Prostate gland (tissue), 2 donors: Measurements from ENCODE around the gene SLC35D2.

Experiments
- POLR2A ChIP-seq: fragments of 450-650 bp; IDR thresholded peaks from one replicate; pipeline ENCODE4 v1.6.1; 2016; ENCODE audit warnings: antibody characterized with exemption, mild to moderate bottlenecking
- TF ChIP-seq, protein P1 (sequence below), 4 experiments: fragments of 200-600 bp in 2 of 4; fragments of 450-650 bp in 2 of 4; sonication (generic) in 2 of 4; IDR thresholded peaks; 1 replicate in 3 of 4; 2 replicates in 1 of 4; pipeline ENCODE4 v1.5.1; 2016 to 2019; ENCODE audit warnings: antibody characterized with exemption in 4 of 4, mild to moderate bottlenecking in 2 of 4, moderate library complexity in 2 of 4

DNA sequence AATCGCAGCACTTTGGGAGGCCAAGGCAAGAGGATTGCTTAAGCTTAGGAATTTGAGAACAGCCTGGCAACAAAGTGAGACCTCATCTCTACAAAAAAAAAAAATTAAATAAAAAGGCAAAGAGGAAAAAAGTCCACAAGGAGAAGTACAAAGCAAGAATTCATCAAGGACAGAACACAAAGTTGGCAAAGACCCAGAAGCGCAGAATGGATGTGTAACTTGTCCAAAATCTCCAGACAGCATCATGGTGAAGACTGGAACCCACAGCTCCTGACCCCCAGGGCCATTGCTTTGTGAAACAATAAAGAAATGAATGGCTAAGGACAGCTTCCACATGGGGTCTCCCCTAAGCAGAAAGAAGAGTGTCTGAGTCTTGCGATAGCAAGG lies 89.4 kb downstream of the SLC35D2 start:
- TF ChIP-seq, protein P1, sequence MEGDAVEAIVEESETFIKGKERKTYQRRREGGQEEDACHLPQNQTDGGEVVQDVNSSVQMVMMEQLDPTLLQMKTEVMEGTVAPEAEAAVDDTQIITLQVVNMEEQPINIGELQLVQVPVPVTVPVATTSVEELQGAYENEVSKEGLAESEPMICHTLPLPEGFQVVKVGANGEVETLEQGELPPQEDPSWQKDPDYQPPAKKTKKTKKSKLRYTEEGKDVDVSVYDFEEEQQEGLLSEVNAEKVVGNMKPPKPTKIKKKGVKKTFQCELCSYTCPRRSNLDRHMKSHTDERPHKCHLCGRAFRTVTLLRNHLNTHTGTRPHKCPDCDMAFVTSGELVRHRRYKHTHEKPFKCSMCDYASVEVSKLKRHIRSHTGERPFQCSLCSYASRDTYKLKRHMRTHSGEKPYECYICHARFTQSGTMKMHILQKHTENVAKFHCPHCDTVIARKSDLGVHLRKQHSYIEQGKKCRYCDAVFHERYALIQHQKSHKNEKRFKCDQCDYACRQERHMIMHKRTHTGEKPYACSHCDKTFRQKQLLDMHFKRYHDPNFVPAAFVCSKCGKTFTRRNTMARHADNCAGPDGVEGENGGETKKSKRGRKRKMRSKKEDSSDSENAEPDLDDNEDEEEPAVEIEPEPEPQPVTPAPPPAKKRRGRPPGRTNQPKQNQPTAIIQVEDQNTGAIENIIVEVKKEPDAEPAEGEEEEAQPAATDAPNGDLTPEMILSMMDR (IDR thresholded peaks at IDR 0.05), result no peak
- no peak for TF ChIP-seq POLR2A
